ENCODE results near the gene SHISA7. TPM values are rescaled to one million over a fixed set of nuclear protein-coding genes. Genes with fewer than 3 reads are reported as not detected.
A peak's percentile ranks its signal among the peaks of the same experiment; 100 is the strongest.

The SHISA7 gene
- polyA plus RNA-seq, 3 donors, result 0.01 TPM; not detected in 2

DNA sequence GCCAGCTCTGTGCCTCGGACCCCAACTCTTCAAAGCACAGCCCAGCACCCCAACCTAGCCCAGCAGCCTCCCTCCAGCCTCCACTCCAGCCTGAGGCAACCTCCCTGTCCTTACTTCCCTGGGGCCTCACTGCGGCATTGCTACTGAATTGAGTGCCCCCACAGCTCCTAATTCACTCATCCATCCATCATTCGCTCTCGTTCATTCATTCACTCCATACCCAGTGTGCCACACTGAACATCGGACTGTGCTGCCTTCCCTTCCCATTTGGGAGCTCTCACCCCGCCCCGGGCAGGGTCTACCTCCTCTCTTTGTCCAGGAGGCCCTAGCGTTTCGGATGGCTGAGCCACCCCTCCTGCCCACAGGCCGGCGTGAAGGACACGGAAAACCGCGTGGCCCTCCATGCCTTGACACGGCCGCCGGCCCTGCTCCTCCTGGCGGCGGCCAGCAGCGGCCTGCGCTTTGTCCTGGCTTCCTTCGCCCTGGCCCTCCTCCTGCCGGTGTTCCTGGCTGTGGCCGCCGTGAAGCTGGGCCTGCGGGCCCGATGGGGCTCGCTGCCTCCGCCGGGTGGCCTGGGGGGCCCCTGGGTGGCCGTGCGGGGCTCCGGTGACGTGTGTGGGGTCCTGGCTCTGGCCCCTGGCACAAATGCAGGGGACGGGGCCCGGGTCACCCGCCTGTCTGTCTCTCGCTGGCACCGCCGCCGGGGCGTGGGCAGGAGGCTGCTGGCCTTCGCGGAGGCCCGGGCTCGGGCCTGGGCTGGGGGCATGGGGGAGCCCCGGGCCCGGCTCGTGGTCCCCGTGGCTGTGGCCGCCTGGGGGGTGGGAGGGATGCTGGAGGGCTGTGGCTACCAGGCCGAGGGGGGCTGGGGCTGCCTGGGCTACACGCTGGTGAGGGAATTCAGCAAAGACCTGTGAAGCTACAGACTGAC lies 43.2 kb upstream of the SHISA7 start:
- no peak for DNase-seq
- Histone ChIP-seq H3K4me1 (ENCODE audit: control insufficient read depth in 1 of 2, insufficient read depth in 2 of 2, low read length in 2 of 2) (peaks cover 12 to 17% of the 10 kb centered on the region in 2 donors), H3K9ac (ENCODE audit: insufficient read depth, low read length, poor library complexity, severe bottlenecking) (no peak overlapping the region), H3K36me3 (replicated peaks in 1 of 2; ENCODE audit: control insufficient read depth in 1 of 2, insufficient read depth in 2 of 2, low read length in 2 of 2) (peaks cover 12 to 18% of the 10 kb centered on the region in 2 donors), H3K27me3 (ENCODE audit: control insufficient read depth in 2 of 2, insufficient read depth in 2 of 2, low read length in 2 of 2) (no peaks in the 10 kb centered on the region), H2AFZ (ENCODE audit: insufficient read depth, low read depth, low read length, poor library complexity, severe bottlenecking) (no peak overlapping the region), H3K4me2 (replicated peaks; ENCODE audit: extremely low read depth, low read length, poor library complexity, severe bottlenecking) (no peak overlapping the region), H3K9me3 (replicated peaks in 1 of 2; ENCODE audit: control insufficient read depth in 1 of 2, insufficient read depth in 1 of 2, low read length in 2 of 2) (no peaks in the 10 kb centered on the region), H4K20me1 (ENCODE audit: insufficient read depth, low read length) (peaks cover 16% of the 10 kb centered on the region), H3K4me3 (replicated peaks in 1 of 3; ENCODE audit: low read depth in 2 of 3, low read length in 3 of 3) (no peak overlapping the region), H3K79me2 (ENCODE audit: insufficient read depth, low read length) (no peaks in the 10 kb centered on the region), H3K27ac (ENCODE audit: low read depth in 1 of 2, low read length in 2 of 2) (no peak overlapping the region)
- peaks cover 12 to 15% of the 10 kb centered on the region in 2 donors for H3K36me3 Mint-ChIP-seq
- H3K4me3 Mint-ChIP-seq, result no peak overlapping the region
- peaks cover 0 to 2% (median 0%) of the 10 kb centered on the region in 7 donors for H3K9me3 Mint-ChIP-seq
- H3K4me1 Mint-ChIP-seq, result peaks cover 14% of the 10 kb centered on the region
- 89% methylated on average over 33 of the region's 53 CpGs for WGBS (ENCODE audit: insufficient coverage)
- H3K27me3 Mint-ChIP-seq (ENCODE audit: low read depth in 3 of 3), result peaks cover 8 to 40% (median 12%) of the 10 kb centered on the region in 3 donors
- intact Hi-C loops (cut with micrococcal nuclease), result no loop called here
- H3K27ac Mint-ChIP-seq, result peak overlapping the region in 5 of 7 donors; percentile 5 to 84 (median 59)
- no peak for TF ChIP-seq CTCF (IDR thresholded peaks at IDR 0.05)

DNA sequence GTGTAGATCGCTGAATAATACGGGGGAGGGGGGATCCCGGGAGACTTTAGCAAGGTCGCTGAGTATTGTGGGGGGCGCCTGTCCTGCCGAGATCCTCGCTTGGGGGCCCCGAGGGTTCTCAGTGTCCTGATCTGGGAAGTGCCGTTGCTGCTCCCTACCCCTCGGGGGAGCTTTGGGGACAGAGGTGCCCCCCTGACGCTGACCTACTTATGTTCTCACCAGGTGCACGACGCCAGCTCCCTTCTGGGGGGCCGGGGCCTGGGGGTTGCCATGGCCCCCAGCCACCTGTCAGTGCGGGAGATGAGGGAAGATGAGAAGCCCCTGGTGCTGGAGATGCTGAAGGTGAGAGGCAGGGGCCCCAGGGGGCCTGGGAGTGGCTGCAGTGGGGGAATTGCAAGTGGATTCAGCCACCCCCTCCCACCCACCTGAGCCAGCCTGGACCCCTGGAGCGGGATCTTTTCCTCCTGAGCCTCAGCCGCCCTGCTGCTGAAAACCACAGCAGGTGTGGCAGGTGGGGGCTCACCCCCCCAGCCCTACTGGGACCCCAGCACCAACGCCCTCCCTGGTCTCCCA lies 42.4 kb upstream of the SHISA7 start:
- H3K4me3 Mint-ChIP-seq, result peak overlapping the region in 1 of 2 donors; percentile 72
- no peak for DNase-seq
- H4K20me1 ChIP-seq (ENCODE audit: insufficient read depth, low read length), result peaks cover 22% of the 10 kb centered on the region
- H3K36me3 Mint-ChIP-seq, result peaks cover 14 to 22% of the 10 kb centered on the region in 2 donors
- H3K36me3 ChIP-seq (replicated peaks in 1 of 2; ENCODE audit: control insufficient read depth in 1 of 2, insufficient read depth in 2 of 2, low read length in 2 of 2), result peaks cover 16 to 25% of the 10 kb centered on the region in 2 donors
- no peaks in the 10 kb centered on the region for H3K9me3 ChIP-seq (replicated peaks in 1 of 2; ENCODE audit: control insufficient read depth in 1 of 2, insufficient read depth in 1 of 2, low read length in 2 of 2)
- peaks cover 5 to 35% (median 12%) of the 10 kb centered on the region in 3 donors for H3K27me3 Mint-ChIP-seq (ENCODE audit: low read depth in 3 of 3)
- no peaks in the 10 kb centered on the region for H3K79me2 ChIP-seq (ENCODE audit: insufficient read depth, low read length)
- H3K4me1 Mint-ChIP-seq, result peaks cover 14% of the 10 kb centered on the region
- H3K4me2 ChIP-seq (replicated peaks; ENCODE audit: extremely low read depth, low read length, poor library complexity, severe bottlenecking), result peak overlapping the region; percentile 82
- no peak overlapping the region for H2AFZ ChIP-seq (ENCODE audit: insufficient read depth, low read depth, low read length, poor library complexity, severe bottlenecking)
- H3K9ac ChIP-seq (ENCODE audit: insufficient read depth, low read length, poor library complexity, severe bottlenecking), result peak overlapping the region; percentile 53
- peaks cover 12 to 17% of the 10 kb centered on the region in 2 donors for H3K4me1 ChIP-seq (ENCODE audit: control insufficient read depth in 1 of 2, insufficient read depth in 2 of 2, low read length in 2 of 2)
- peak overlapping the region in 1 of 3 experiments; percentile 69 for H3K4me3 ChIP-seq (replicated peaks in 1 of 3; ENCODE audit: low read depth in 2 of 3, low read length in 3 of 3)
- no peaks in the 10 kb centered on the region for H3K27me3 ChIP-seq (ENCODE audit: control insufficient read depth in 2 of 2, insufficient read depth in 2 of 2, low read length in 2 of 2)
- intact Hi-C loops (cut with micrococcal nuclease), result no loop called here
- H3K27ac ChIP-seq (ENCODE audit: low read depth in 1 of 2, low read length in 2 of 2), result no peak overlapping the region
- WGBS (ENCODE audit: insufficient coverage), result 15% methylated on average over 13 of the region's 18 CpGs
- TF ChIP-seq CTCF (IDR thresholded peaks at IDR 0.05), result no peak
- H3K27ac Mint-ChIP-seq, result peak overlapping the region in 5 of 7 donors; percentile 55 to 85 (median 81)
- peaks cover 0 to 2% (median 0%) of the 10 kb centered on the region in 7 donors for H3K9me3 Mint-ChIP-seq

All from CD14-positive monocyte (primary cell).